ENCODE results near the gene AHCTF1. TPM values are rescaled to one million over a fixed set of nuclear protein-coding genes. Genes with fewer than 3 reads are reported as not detected.

The AHCTF1 gene
- total RNA-seq, 1 experiment from 2014 or later = 44.3 TPM

- Histone ChIP-seq H3K4me1 (ENCODE audit: insufficient read depth, low read length) (peaks cover 4% of the 10 kb centered on the region; the same call in 1 of the 2 replicates), H2BK20ac (ENCODE audit: low read depth, low read length, poor library complexity, severe bottlenecking) (no peak overlapping the region), H4K5ac (ENCODE audit: insufficient read length, low read depth, low read length) (no peak overlapping the region), H3K4ac (ENCODE audit: low read depth, low read length) (no peak overlapping the region), H4K20me1 (ENCODE audit: control insufficient read depth, insufficient read depth, insufficient read length) (no peaks in the 10 kb centered on the region), H2BK12ac (ENCODE audit: insufficient read length, low read depth, low read length) (no peak overlapping the region), H3K18ac (ENCODE audit: insufficient read length, low read depth, low read length) (no peak overlapping the region), H4K91ac (ENCODE audit: insufficient read length, low read depth, low read length) (no peak overlapping the region), H3K27ac (ENCODE audit: insufficient read length, low read depth, low read length) (no peak overlapping the region), H3K4me2 (ENCODE audit: insufficient read depth, insufficient read length, low read length) (no peak overlapping the region), H3K9ac (ENCODE audit: extremely low read depth, insufficient read length, low read length) (no peak overlapping the region), H3T11ph (ENCODE audit: low read length) (no peak overlapping the region), H3K56ac (ENCODE audit: insufficient read length, low read depth, low read length) (no peak overlapping the region), H3K14ac (ENCODE audit: insufficient read depth, low read length) (no peak overlapping the region), H2BK5ac (ENCODE audit: insufficient read length, low read length) (no peak overlapping the region), H3K23me2 (ENCODE audit: insufficient read length, low read depth, low read length, poor library complexity, severe bottlenecking) (no peaks in the 10 kb centered on the region), H3K79me2 (ENCODE audit: insufficient read depth, low read length) (no peaks in the 10 kb centered on the region), H3K27me3 (ENCODE audit: insufficient read depth, low read length) (no peaks in the 10 kb centered on the region), H3K9me3 (ENCODE audit: control insufficient read depth, low read depth, low read length) (no peaks in the 10 kb centered on the region), H4K8ac (replicated peaks; ENCODE audit: insufficient read length, low read depth, low read length) (no peak overlapping the region), H3K79me1 (ENCODE audit: insufficient read depth, low read depth, low read length, poor library complexity, severe bottlenecking) (no peaks in the 10 kb centered on the region), H2BK15ac (ENCODE audit: low read depth, low read length) (no peak overlapping the region), H3K23ac (ENCODE audit: insufficient read length, low read depth, low read length) (no peak overlapping the region), H2AK5ac (ENCODE audit: insufficient read length, low read length) (no peak overlapping the region), H2AFZ (ENCODE audit: low read length) (no peak overlapping the region), H2BK120ac (ENCODE audit: low read depth, low read length, poor library complexity, severe bottlenecking) (no peak overlapping the region)
- DNase-seq = no peak
- peaks cover 11 to 12% of the 10 kb centered on the region in 2 experiments for H3K4me1 Mint-ChIP-seq
- WGBS (ENCODE audit: extremely low coverage, insufficient read length, low lambda C conversion rate) = no CpG with 5 or more reads among the region's 11 CpGs
- no peak overlapping the region for H3K27ac Mint-ChIP-seq
- H3K4me3 Mint-ChIP-seq = no peak overlapping the region
- no peaks in the 10 kb centered on the region; the same call in 1 of the 2 replicates for H3K27me3 Mint-ChIP-seq (ENCODE audit: low read depth)
- no peak for TF ChIP-seq CTCF (conservative IDR thresholded peaks at IDR 0.05)
- peaks cover 8 to 11% of the 10 kb centered on the region in 2 experiments; a peak in 4 of 5 replicates for H3K9me3 Mint-ChIP-seq
- H3K36me3 Mint-ChIP-seq (ENCODE audit: insufficient read depth in 1 of 3, low read depth in 3 of 3) = no peaks in the 10 kb centered on the region
Observed at GRCh38 chr1:246815693-246816270, 116.0 kb downstream of the AHCTF1 start.

All from H9 (cell line).